ENCODE results near the gene MDH2.
"Not testable (repeated sequence)": the region's sequence is repeated elsewhere in the genome, so short reads cannot be mapped to it uniquely, and the experiment has no call there.

MDH2 gene

DNA sequence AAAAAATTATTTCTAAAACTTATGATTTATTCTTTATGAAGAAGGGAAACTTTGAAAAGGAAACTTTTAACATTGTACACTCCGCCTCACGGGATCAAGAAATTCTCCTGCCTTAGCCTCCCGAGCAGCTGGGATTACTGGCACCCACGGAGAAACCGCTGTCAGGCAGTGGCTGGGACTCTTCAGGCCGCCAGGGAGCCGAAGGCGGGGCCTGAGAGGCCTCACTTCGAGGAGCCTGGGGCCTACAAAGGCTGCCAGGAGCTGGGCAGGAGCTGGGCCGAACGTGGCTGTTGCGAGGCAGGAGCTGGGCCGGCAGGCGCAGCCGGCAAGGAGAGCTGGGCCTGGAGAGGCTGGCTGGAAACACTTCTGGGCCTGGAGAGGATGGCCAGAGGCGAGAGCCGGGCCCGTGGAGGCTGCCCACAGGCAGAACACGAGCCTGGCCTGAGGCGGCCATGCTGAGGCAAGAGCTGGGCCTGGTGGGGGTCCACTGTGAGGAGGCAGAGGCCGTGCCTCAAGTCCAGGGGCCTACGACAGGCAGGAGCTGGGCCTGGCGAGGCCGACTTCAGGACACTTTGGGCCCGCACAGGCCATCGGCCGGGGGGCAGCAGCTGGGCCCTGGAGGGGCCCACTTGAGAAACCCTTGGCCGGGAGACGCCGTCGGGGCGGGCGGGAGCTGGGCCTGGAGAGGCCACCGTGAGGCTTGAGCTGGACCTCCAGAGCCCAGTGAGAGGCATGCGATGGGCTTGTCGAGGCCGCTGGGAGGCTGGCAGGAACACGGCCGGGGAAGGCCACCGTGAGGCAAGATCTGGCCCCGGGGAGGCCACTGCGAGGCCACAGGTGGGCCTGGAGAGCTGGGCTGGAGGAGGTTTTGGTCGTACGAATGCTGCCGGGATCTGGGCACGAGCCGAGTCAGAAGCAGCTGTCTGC lies 23.7 kb downstream of the MDH2 start:
- DNase-seq (ENCODE audit: low read depth in 3 of 3, low spot score in 1 of 3): no peak

- no peak for DNase-seq (ENCODE audit: low read depth in 3 of 3, low spot score in 1 of 3)
These were observed 24.6 kb downstream of the MDH2 start for GRCh38 chr7:76072243-76073148.

DNA sequence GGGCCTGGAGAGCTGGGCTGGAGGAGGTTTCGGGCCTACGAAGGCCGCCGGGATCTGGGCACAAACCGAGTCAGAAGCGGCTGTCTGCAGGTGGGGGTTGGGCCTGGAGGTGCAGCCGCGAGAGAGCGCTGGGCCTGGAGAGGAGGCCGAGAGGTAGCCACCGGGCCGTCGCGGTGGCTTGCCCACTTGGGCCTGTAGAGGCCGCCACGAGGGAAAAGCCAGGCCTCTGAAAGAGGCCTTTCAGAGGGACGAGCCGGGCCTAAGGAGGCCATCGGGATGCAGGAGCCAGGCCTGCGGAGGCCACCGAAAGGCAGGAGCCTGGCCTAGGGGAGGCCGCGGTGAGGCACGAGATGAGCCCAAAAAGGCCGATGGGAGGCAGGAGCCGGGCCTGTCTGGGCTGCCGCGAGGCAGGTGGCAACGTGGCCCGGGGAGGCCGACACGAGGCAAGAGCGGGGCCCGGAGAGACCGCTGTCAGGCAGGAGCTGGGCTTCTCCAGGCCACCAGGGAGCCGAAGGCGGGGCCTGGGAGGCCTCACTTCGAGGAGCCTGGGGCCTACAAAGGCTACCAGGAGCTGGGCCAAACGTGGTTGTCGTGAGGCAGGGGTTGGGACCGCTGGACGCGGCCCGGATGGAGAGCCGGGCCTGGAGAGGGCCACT lies 25.6 kb downstream of the MDH2 start:
- no peak for DNase-seq (ENCODE audit: low read depth in 3 of 3, low spot score in 1 of 3)

DNA sequence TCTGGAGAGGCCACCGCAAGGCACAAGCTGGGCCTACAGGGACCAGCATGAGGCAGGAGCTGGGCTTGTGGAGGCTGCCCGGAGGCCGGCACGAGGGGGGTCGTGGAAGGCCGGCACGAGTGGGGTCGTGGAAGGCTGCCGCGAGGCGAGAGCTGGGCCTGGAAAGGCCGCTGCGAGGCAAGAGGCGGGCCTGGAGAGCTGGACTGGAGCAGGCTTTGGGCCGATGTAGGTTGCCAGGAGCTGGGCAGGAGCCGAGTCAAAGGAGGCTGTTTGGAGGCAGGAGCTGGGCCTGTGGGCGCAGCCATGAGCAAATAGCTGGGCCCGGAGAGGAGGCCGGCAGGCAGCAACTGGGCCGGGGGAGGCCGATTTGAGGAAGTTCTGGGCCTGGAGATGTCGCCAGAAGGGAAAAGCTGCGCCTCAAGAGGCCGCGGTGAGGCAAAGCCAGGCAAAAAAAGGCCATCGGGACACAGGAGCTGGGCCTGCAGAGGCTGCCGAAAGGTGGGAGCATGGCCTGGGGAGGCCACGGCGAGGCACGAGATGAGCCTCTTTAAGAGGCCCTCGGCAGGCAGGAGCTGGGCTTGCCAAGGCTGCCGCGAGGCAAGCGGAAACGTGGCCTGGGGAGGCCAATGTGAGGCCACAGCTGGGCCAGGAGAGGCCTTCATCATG lies 26.5 kb downstream of the MDH2 start:
- DNase-seq (ENCODE audit: low read depth in 3 of 3, low spot score in 1 of 3): no peak

DNA sequence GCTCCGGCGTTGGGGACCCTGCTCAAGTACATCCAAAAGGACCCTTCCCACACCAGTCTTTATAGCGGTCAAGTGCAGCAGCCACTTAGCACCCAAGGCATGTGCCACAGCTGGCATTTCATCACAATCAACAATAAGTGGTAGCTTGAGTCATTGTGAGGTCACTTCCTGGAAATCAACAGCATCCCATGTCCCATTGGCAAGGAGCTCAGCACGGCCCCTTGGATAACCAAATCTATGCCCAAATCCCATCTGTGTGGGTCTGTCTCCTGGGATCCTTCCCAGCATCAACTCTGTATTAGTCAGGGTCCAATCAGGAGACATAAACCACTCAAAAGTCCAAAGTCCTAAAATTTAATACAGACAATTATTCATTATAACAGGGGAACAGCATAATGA lies 27.1 kb downstream of the MDH2 start:
- no peak for DNase-seq (ENCODE audit: low read depth in 3 of 3, low spot score in 1 of 3)

GRCh38 chr7:76076995-76077394 lies 29.1 kb downstream of the MDH2 start:
- no peak for DNase-seq (ENCODE audit: low read depth in 3 of 3, low spot score in 1 of 3)

GRCh38 chr7:76077435-76077834 lies 29.5 kb downstream of the MDH2 start:
- no peak for DNase-seq (ENCODE audit: low read depth in 3 of 3, low spot score in 1 of 3)

GRCh38 chr7:76080204-76080603 lies 32.3 kb downstream of the MDH2 start:
- no peak for DNase-seq (ENCODE audit: low read depth in 3 of 3, low spot score in 1 of 3)

- not testable (repeated sequence) for DNase-seq (ENCODE audit: low read depth in 3 of 3, low spot score in 1 of 3)
These were observed 36.2 kb downstream of the MDH2 start for GRCh38 chr7:76084115-76084514.

GRCh38 chr7:76086070-76086469 lies 38.2 kb downstream of the MDH2 start:
- no peak for DNase-seq (ENCODE audit: low read depth in 3 of 3, low spot score in 1 of 3)

DNA sequence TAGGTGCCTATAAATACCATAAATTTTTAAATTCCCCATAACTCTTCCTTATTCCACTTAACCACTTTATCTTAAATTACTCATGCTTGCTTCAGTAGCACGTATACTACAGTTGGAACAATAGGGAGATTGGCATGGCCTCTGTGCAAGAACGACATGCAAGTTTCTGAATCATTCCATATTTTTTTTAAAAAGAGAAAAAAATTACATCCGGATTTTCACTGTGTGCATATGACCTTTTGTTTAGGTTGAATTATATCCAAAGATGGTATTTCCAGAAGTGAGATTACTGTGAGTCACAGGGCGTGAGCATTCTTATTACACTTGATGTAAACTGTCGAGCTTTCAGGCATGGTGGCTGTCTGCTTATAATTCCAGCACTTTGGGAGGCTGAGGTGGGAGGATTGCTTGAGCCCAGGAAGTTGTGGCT lies 39.5 kb downstream of the MDH2 start:
- not testable (repeated sequence) for DNase-seq (ENCODE audit: low read depth in 3 of 3, low spot score in 1 of 3)

DNA sequence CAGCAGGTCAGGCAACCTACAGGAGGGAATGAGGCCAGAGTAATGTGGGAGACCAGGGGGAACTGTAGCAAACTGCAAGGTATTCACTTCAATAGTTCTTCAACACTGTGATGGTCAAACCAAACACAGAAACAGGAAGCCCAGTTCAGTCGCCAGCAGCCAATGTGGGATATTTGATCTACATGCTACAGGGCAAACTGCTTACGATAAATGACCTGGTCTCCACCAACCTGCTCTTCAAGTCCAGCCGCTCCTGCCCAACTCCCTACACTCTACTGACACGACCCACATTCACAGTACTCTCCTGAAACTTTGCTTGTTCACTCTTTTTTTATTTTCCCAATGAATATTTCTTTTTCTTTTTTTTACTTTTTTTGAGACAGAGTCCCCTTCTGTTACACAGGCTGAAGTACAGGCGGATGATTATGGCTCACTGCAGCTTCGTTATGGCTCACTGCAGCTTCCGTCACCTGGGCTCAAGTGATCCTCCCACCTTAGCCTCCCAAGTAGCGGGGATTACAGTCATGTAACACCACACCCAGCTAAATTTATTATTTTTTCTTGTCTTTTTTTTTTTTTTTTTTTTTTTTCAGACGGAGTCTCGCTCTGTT lies 42.1 kb downstream of the MDH2 start:
- no peak for DNase-seq (ENCODE audit: low read depth in 3 of 3, low spot score in 1 of 3)

DNA sequence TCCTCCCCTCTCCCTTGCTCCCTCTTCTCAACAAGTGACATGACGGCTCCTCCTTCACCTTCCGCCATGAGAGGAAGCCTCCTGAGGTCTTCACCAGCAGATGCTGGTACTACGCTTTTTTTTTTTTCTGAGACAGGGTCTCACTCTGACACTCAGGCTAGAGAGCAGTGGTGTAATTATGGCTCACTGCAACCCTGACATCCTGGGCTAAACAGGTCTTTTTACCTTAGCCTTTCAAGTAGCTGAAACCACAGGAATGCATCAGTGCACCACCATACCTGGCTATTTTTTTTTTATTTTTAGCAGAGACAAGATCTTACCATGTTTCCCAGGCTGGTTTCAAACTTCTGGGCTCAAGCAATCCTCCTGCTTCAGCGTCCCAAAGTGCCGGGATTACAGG lies 43.6 kb downstream of the MDH2 start:
- no peak for DNase-seq (ENCODE audit: low read depth in 3 of 3, low spot score in 1 of 3)

DNA sequence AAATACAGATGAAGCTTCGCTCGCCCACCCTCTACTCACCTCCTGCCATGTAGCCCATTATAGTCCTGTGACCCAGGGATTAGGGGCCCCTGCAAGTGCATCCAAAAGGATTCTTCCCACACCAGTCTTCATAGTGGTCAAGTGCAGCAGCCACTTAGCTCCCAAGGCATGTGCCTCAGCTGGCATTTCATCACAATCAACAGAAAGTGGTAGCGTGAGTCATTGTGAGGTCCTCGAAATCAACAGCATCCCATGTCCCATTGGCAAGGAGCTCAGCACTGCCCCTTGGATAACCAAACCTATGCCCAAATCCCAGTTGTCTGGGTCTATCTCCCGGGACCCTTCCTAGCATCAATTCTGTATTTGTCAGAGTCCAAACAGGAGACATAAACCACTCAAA lies 45.6 kb downstream of the MDH2 start:
- not testable (repeated sequence) for DNase-seq (ENCODE audit: low read depth in 3 of 3, low spot score in 1 of 3)

DNA sequence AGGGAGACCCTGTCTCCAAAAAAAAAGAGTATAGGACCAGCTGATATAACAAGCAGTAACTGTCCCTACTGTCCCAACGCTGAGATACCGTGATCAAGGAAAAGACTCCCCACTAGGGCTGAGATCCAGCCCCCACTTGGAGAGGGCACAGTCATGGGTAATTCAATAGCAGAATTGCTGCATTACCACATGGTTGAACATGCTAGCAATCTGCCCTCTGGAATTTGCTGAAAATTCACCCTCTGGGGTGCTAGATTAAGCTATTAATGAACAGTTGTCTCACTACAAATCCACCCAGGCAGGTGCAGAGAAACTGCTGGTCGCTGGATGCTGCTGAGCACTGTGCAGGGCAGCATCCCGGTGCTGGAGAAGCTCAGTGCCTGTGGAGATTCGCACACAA lies 46.4 kb downstream of the MDH2 start:
- not testable (repeated sequence) for DNase-seq (ENCODE audit: low read depth in 3 of 3, low spot score in 1 of 3)

DNA sequence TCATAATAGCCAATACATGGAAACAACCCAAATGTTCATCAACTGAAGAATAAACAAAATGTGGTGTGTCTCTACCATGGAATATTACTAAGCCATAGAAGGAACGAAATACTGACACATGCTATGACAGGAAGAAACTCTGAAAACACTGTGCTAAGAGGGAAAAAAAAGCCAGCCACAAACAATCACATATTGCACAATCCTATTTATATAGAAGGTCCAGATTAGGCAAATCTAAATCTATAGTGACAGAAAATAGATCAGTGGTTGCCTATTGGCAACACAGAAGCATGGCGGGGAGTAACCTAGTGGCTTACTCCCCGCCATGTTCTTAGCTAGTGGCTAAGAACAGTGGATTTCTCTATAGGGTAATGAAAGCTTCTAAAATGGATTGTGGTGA lies 48.0 kb downstream of the MDH2 start:
- no peak for DNase-seq (ENCODE audit: low read depth in 3 of 3, low spot score in 1 of 3)

- not testable (repeated sequence) for DNase-seq (ENCODE audit: low read depth in 3 of 3, low spot score in 1 of 3)
These were observed 54.0 kb downstream of the MDH2 start for GRCh38 chr7:76101693-76102437.

DNA sequence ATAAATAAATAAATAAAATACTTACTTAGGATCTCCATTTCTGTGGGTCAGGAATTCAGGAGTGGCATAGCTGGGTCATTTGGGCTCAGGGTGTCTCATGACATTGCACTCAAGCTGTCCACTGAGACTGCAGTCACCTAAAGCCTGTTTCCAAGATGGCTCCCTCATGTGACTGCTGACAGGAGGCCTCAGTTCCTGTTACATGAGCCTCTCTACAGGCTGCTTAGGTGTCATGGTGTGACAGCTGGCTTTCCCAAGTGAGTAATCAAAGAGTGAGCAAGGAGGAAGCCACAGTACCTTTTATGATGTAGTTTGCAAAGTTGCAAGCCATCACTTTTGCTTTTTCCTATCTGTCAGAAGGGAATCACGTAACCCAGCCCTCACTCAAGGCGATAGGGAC lies 55.9 kb downstream of the MDH2 start:
- DNase-seq (ENCODE audit: low read depth in 3 of 3, low spot score in 1 of 3): not testable (repeated sequence)

DNA sequence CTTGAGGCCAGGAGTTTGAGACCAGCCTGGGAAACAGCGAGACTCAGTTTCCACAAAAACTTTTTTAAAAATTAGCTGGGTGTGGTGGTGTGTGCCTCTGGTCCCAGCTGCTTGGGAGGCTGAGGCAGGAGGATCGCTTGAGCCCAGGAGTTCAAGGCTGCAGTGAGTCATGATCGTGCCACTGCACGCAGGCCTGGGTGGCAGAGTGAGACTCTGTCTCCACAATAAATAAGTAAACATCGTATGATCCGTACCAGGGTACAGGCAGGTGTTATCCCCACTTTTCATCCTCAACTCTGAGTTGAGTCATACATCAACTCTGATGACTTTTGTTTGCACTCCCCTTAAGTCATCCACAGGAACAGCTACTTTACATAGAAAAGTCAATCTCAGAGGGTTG lies 58.2 kb downstream of the MDH2 start:
- not testable (repeated sequence) for DNase-seq (ENCODE audit: low read depth in 3 of 3, low spot score in 1 of 3)

- DNase-seq (ENCODE audit: low read depth in 3 of 3, low spot score in 1 of 3): no peak
These were observed 59.0 kb downstream of the MDH2 start for GRCh38 chr7:76106893-76107292.
